Right ventricle myocardium inferior (tissue), 1 donor: ENCODE measurements around the gene AFAP1L2. TPM values are rescaled to one million over a fixed set of nuclear protein-coding genes. Genes with fewer than 3 reads are reported as not detected.

Source experiments
- ATAC-seq: fragments of 200-7000 bp; cut with Tn5 transposase; one replicate; pipeline ENCODE4 v1.9.1; 2020; ENCODE audit warnings: mild to moderate bottlenecking, moderate library complexity
- DNase-seq: peaks from one replicate; pipeline ENCODE4 v3.0.0; 2021; ENCODE audit errors: missing footprints
- intact Hi-C: fragments of 100-400 bp; cut with DNase I; formaldehyde crosslinking; loops from one replicate; pipeline ENCODE4 v1.11.0; 2022
- total RNA-seq: library from RNA; stranded (reverse); fragmentation: NEBNext Ultra II Directional; extraction: Animal tissue kit (Norgen Biotek cat#: 25700); gene quantifications from one replicate; pipeline ENCODE4 v1.2.1, GENCODE V29; 2021
- donor health status: DM: no; HTN: yes; CAD: no; lungs with severe emphysema.

The AFAP1L2 gene
- total RNA-seq, 1 donor from 2014 or later: 5.7 TPM

- intact Hi-C loops: no loop called here
- ATAC-seq: no peak
- no peak for DNase-seq
These were observed 16.6 kb upstream of the AFAP1L2 start for GRCh38 chr10:114420811-114421485.

GRCh38 chr10:114418109-114418508 lies 13.8 kb upstream of the AFAP1L2 start:
- ATAC-seq (no peak), DNase-seq (no peak)
- intact Hi-C loops: no loop called here

DNA sequence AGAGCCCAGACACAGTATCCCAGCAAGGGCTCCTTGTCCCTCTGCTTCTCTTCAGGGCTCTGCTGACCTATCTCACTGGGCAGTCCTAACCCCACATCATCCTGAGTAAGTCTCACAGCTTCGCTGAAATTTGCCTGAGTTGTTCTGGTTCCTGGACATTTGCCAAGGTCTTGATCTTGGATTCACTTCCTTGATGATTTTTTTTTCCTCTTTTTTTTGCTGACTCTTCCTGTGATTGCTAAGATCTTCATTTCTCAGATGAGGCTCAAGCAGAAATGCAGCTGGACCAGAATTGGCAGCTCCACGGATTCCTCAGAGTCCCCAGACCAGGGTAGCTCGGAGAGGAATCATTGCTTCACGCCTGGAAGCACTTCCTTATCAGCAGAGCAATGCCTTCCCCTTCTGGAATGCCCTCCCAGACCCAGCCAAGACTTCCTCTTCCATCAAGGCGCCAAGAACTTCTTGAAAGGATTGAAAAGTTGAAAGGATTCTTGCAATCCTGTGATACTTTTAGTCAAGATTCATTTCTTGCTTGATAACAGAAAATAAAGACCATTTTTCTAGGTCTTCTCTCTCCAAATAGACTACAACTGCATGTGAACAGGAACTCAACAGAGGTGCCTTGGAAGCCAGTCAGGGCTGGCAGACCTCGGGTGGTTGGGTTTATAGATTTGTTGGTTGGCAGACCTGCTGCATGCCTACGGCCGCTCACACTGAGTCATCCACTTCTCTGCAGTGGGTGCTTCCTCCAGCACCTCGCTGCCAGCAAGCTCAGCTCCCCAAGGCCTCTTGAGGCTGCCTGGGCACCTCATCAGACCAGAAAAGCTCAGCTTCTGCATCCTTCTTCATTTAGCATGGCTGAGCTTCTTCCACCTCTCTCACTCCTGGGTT lies 8.8 kb upstream of the AFAP1L2 start:
- intact Hi-C loops: no loop called here
- DNase-seq (no peak), ATAC-seq (peak; percentile 94)

DNA sequence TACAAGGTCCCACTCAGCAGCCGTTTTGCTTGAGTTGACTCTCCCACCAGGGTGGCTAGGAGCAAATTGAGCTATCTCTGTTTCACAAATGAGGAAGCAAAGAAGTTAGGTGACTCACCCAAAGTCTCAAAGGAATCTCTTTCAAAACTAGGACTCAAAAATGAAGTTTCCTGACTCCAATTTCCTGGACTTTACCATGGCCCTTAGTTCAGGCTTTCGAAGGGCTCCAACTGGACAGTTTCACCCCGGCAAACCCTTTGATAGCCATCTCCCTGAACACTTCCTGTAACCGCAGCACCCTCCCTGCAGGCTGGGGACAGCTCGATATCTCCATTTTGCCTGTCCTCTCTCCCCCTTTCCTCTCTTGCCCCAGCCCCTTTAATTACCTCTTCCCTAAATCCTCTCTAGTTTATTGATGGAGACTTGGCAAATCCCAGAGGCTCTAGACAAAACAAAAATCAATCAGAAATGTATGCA lies 4.7 kb upstream of the AFAP1L2 start:
- intact Hi-C loops: no loop called here
- no peak for ATAC-seq
- DNase-seq: no peak

DNA sequence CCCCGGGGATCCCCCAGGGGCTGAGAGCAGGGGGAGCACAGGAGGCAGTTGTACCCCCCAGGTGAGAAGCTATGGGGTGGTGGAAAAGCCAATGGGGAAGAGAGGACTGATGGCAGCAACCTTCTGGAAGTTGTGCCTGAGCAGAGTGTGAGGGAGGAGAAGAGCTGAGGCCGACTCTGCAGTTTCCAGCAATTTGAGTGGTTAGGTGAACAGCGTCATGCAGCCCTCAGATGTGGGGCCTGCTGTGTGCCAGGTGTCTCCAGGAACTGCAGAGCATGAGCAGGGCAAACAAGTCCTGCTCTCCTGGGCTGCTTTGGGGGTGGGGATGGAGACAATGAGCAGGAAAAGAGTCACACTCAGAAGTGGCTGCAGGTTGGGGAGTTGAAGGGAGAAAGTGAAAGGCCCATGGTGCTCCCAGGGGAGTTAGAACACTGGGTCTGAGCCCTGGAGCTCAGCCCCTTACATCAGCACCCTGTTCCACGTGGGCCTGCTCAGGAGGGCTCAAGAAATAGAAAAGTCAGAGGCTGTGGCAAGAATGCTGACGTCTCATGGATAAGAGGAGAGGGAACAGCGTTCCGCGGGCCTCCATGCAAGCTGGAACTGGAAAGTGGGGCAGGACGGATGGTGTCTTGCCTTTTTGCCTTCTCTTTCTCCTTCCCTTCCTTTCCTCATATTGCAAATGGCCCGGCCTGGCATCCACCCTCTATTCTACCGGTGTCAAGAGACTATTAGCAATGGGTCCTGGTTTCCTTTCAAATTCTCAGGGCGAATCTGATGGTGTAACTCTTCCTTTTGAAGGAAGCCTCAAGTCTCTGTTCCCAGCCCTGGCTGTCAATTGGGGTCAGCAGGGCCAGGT lies 4.0 kb upstream of the AFAP1L2 start:
- intact Hi-C loops: no loop called here
- DNase-seq (no peak), ATAC-seq (no peak)

GRCh38 chr10:114406455-114406854 lies 2.2 kb upstream of the AFAP1L2 start:
- intact Hi-C loops: no loop called here
- no peak for ATAC-seq
- no peak for DNase-seq

GRCh38 chr10:114405011-114405350 lies 679 bp upstream of the AFAP1L2 start:
- intact Hi-C loops: no loop called here

GRCh38 chr10:114403541-114404161 lies 651 bp downstream of the AFAP1L2 start:
- DNase-seq (no peak), ATAC-seq (peak; percentile 58)
- intact Hi-C loops: loop anchor here (5.0 kb wide), 1 partner anchor 76 kb away; no protein-coding TSS in a partner anchor

More at GRCh38 chr10:114405011-114405350, 679 bp upstream of the AFAP1L2 start:
- DNase-seq: no peak
- ATAC-seq: no peak

GRCh38 chr10:114402871-114403540 lies 1.3 kb downstream of the AFAP1L2 start:
- no peak for DNase-seq
- no peak for ATAC-seq
- intact Hi-C loops: loop anchor here (5.0 kb wide), 1 partner anchor 76 kb away; no protein-coding TSS in a partner anchor

GRCh38 chr10:114402233-114402632 lies 2.1 kb downstream of the AFAP1L2 start:
- intact Hi-C loops: loop anchor here (5.0 kb wide), 1 partner anchor 75 kb away; no protein-coding TSS in a partner anchor
- ATAC-seq: no peak
- no peak for DNase-seq

- ATAC-seq (peak; percentile 79), DNase-seq (peak; percentile 76)
- intact Hi-C loops: loop anchor here (5.0 kb wide), 1 partner anchor 74 kb away; no protein-coding TSS in a partner anchor
These were observed 3.0 kb downstream of the AFAP1L2 start for GRCh38 chr10:114401195-114401791.

- DNase-seq (no peak), ATAC-seq (no peak)
- intact Hi-C loops: loop anchor here (5.0 kb wide), 1 partner anchor 73 kb away; no protein-coding TSS in a partner anchor
These were observed 4.2 kb downstream of the AFAP1L2 start for GRCh38 chr10:114400091-114400490.

DNA sequence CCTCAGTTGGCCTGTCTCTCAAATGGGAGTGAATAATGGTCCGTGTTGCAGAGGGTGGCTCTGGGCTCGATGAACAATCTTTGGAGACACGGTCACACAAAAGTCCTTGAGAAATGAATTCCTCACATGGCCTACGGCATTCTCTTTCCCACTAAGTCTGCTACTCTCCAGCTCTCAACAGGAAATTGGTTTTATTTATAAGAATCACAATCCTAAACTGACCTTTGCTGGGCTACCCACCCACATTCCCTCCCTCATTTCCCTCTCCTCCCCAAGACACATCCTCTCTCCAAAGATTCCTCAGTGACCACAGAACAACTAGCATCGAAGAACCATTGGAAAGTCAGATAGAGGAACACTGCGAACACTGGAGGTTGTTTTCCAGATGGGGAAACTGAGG lies 4.7 kb downstream of the AFAP1L2 start:
- intact Hi-C loops: no loop called here
- no peak for ATAC-seq
- DNase-seq: no peak

DNA sequence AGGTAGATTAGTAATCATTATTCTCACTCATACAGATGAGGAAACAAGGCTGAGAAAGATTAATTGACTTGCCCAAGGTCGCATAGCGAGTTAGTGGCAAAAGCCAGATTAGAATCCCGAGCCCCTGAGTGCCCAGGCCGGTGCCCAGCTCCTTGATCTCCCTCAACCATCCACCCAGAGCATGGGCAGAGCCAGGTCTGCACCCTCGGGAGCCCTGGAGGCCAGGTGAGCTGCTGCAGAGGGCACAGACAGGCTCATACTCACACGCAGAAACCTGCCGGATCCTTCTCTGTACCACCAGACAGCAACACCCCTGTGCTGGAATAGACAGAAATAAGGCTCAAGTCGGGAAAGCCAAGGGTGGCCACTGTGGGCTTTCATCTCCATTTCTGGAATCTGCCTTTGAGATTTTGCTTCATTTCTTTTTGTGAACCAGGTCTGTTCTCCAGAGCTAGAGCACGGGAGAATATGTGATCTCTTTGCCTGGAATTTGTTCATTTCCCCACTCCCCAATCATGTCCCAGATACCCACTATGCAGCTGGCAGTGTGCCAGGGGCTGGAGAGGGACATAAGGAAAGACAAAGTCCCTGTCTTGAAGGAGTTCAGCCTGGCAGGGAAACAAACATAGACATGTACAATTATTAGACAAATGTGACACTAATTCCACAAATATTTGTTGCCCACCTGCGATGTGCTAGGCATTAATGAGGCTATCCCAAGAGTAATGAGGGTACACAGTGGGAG lies 5.5 kb downstream of the AFAP1L2 start:
- DNase-seq: no peak
- no peak for ATAC-seq
- intact Hi-C loops: no loop called here

DNA sequence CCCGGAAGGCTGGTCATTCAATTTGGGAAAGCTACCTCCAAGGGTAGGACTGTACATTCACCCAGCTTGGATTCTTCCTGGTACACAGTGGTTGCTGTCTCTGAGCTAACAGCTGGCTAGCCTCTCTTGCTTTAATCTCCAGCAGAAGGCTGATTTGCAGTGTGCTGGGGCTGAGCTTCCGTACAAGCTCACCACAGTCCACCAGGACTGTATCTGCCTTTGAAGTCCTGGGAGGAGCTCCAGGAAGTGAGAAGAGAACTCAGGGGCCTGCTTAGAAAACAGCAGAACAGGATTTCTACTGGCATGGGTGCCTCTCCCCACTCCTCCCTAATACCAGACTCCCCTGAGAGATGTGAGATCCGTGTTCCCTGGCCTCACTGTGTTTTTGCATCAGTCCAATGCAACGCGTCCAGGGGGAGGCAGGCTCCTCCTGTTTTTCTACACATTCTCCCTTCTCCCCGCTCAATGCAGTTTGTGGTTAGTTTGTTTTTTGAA lies 6.6 kb downstream of the AFAP1L2 start:
- DNase-seq: no peak
- intact Hi-C loops: no loop called here
- ATAC-seq: peak; percentile 59

DNA sequence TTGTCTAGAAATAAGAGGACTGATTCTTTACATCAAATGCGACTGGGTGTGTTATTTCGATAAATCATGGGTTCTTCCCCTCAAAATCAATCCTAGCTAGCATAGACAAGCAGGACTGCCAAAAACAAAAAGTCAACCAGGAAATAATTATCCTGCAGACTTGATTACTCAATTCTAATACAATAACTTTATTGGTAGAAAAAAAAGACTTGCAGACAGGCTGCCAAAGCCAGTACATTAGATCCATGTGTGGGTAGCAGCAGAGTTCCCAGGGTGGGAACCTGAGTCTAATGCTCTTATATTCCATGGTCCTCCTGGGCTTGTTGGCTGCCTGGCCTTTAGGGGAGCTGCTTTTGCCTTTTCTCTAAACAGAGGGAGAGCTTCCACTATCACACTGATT lies 7.8 kb downstream of the AFAP1L2 start:
- ATAC-seq (no peak), DNase-seq (no peak)
- intact Hi-C loops: no loop called here
